GM13976 (cell line): Measurements from ENCODE around the gene KLHL15.

Source experiments
- DNase-seq: peaks from one replicate; pipeline ENCODE4 v3.0.0; 2012; ENCODE audit warnings: low spot score
- in situ Hi-C: fragments of 300-500 bp; cut with MboI; formaldehyde crosslinking; loops from one replicate; pipeline ENCODE4 v1.12.0; 2022; ENCODE audit warnings: low sequenced_read_pairs, mixed read lengths, inconsistent platforms; ENCODE audit not compliant: unreplicated experiment
- TF ChIP-seq, protein P1 (sequence below): IDR thresholded peaks from 2 replicates; pipeline ENCODE4 v1.5.1; 2012; ENCODE audit warnings: borderline replicate concordance, mild to moderate bottlenecking; ENCODE audit not compliant: insufficient read depth; ENCODE audit errors: extremely low read depth, missing control alignments, control extremely low read depth

Gene KLHL15

DNA sequence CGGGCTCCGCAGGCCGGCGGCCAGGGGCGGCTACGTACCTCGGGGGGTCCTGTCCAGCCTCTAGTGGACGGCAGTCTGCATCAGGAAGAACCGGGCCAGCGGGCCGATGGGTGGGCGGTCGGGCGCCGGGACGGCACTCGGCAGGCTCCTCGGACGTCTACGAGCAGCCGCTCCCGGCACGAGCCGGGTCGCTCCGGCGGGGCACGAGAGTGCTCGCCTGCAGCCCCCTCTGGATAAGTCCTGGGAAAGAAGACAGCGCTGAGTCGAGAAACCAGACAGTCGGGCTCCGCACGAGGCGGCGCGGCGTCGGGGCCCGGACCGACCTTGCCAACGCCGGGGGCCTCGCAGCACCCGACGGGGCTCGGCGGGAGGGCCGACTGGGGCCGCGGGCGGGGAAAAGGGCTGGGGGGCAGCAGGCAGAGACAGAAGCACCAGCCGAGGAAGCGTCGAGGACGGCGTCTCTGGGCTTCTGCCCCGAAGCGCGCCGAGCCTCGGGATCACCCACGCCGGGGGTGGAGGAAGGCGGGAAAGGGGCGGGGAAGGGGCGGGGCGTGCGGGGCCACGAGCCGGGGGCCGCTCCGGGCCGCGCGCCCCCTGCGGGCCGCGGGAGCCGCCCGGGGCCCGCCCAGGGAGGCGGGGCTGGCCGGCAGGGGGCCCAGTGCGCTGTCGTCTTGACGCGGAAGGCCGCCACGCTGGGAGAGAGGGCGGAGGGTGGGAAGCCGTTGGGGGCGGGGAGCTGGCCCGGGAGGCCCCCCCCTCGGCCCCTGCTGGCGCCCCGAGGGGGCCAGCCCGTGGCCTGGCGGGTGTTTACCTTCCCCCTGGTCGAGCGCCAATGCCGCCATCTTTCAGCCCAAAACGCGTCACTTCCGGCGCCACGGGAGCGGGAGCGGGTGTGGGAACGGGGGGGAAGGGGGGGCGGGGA lies 1.9 kb downstream of the KLHL15 start:
- in situ Hi-C loops = no loop called here
- peak; percentile 86 for DNase-seq
- TF ChIP-seq, protein P1, sequence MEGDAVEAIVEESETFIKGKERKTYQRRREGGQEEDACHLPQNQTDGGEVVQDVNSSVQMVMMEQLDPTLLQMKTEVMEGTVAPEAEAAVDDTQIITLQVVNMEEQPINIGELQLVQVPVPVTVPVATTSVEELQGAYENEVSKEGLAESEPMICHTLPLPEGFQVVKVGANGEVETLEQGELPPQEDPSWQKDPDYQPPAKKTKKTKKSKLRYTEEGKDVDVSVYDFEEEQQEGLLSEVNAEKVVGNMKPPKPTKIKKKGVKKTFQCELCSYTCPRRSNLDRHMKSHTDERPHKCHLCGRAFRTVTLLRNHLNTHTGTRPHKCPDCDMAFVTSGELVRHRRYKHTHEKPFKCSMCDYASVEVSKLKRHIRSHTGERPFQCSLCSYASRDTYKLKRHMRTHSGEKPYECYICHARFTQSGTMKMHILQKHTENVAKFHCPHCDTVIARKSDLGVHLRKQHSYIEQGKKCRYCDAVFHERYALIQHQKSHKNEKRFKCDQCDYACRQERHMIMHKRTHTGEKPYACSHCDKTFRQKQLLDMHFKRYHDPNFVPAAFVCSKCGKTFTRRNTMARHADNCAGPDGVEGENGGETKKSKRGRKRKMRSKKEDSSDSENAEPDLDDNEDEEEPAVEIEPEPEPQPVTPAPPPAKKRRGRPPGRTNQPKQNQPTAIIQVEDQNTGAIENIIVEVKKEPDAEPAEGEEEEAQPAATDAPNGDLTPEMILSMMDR = no peak

DNA sequence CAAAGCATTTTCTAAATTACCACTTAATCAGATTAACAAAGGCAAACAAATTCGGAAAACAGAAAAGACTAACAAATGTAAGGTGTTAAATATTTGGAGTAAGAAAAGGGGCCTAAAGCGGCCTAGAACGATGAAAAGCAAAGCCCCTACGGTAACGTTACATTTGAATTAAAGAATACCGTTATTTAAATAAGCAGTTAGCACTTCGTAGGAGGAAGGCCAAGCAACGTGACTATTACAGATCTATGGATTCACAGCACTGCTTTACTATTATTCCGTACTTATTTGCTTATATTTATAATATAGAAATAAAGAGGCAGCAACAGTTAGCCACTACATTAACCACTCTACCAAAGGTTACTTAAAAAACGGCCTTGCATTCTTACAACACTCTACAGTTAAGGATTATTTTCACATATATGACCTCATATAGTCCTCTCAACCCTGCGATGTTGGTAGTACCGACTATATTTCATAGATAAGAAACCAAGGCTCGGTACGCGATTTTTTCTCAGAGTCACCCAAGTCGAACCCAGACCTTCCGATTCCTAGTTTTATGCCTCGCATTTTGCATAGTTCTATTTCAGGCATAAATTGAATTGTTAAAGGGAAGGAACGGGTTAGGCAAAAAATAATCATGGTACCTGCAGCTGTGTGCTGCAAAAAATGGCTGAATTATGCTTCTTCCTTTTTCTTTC lies 2.9 kb downstream of the KLHL15 start:
- DNase-seq = no peak
- in situ Hi-C loops = no loop called here
- TF ChIP-seq, protein P1 = no peak

DNA sequence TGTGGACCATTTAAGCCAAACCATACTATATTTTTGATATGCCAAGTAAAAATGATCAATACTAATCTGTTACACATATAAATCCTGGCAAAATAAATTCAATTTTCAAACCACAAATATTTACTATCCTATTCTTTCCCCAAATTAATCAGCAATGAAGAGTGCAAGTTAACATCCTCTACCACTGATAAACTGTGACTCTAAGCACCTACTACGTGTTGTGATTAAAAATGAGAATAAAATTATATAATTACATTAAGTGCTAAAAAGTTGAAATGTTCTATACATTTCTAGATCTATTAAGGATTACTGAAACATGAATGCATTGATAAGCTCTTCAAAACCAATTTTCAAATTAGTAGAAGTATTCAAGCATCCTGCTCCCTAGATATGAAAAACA lies 3.4 kb downstream of the KLHL15 start:
- DNase-seq = no peak

DNA sequence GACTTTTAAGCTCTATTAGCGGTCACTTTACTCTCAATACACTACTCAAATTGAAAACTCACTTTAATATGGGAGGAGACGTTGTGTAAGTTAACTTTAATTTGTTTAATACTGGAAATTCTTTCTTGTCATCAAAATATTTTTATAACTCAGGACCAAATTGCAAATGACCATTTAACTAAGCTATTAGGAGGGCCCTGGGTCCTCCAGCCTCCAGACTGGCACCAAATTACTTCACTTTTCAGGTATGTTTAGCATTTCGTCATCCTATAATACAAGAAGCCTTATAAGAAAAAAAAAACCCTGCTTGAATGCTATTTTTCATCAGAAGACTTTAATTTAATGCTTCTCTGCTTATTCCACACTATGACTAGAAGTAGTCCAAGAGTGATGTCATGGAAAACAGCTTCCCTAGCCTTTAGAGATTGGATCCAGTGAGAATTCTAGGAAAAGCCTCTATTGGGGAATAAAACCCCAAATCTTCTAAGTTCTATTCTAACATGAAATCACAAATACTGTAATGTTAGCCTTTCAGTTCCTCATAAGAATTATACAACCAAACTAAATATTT lies 6.6 kb downstream of the KLHL15 start:
- no peak for DNase-seq
- TF ChIP-seq, protein P1 = no peak
- in situ Hi-C loops = no loop called here

More for the DNA sequence above, 3.4 kb downstream of the KLHL15 start:
- in situ Hi-C loops = no loop called here
- TF ChIP-seq, protein P1 = no peak

DNA sequence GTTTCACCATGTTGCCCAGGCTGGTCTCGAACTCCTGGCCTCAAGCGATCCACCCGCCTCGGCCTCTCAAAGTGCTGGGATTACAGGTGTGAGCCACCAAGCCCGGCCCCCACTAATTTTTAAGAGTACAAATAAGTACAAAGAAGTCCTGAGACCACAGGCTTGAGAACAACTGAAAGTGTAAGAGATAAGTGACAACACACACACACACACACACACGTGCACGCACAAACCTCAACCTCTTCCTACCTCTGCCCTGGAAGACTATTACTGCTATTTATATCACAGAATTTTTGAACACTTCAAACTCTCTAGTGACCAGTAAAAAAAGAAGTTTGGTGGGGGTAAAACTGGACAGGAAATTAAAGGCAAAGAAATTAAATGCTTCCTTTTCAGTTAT lies 7.5 kb downstream of the KLHL15 start:
- in situ Hi-C loops = no loop called here
- no peak for DNase-seq

DNA sequence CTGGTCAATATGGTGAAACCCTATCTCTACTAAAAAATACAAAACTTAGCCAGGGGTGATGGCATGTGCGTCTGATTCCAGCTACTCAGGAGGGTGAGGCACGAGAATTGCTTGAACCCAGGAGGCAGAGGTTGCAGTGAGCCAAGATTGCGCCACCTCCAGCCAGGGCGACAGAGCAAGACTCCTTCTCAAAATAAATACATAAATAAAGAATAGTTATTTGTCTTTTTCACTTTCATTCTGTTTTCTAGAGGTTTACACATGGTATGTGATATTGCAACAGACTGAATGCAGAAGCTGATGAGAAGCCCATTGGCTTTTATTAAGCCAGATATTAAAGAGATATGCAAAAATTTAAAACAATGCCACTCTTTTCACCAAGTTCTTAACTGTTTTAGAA lies 8.2 kb downstream of the KLHL15 start:
- TF ChIP-seq, protein P1 = no peak
- no peak for DNase-seq
- in situ Hi-C loops = no loop called here

More for the DNA sequence above, 7.5 kb downstream of the KLHL15 start:
- TF ChIP-seq, protein P1 = no peak
